Fibroblast of skin of abdomen (primary cell): Measurements from ENCODE around the gene EIF4G3.
A peak's percentile ranks its signal among the peaks of the same experiment; 100 is the strongest.
"Not testable (repeated sequence)": the region's sequence is repeated elsewhere in the genome, so short reads cannot be mapped to it uniquely, and the experiment has no call there.

Experiments used
- DNase-seq: peaks from one replicate; pipeline ENCODE4 v3.0.0-alpha.2; 2013

EIF4G3 gene

GRCh38 chr1:20932437-20932977, 244.2 kb downstream of the EIF4G3 start:
- DNase-seq = no peak

DNA sequence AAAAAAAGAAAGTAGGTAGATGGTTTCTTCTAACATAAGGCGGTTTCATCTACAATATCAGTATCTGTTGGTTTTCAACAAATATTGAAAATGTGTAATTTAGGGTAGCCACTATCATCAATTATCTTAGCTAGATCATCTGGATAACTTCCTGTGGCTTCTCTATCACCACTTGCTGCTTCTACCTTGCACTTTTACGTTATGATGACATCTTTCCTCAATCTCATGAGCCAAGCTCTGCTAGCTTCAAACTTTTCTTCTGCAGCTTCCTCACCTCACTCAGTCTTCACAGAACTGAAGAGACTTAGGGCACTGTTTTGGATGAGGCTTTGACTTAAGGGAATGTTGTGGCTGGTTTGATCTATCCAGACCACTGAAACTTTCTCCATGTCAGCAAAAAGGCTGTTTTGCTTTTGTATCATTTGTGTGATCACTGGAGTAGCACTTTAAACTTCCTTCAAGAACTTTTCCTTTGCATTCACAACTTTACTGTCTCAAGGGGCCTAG, 244.7 kb downstream of the EIF4G3 start:
- DNase-seq = no peak

DNA sequence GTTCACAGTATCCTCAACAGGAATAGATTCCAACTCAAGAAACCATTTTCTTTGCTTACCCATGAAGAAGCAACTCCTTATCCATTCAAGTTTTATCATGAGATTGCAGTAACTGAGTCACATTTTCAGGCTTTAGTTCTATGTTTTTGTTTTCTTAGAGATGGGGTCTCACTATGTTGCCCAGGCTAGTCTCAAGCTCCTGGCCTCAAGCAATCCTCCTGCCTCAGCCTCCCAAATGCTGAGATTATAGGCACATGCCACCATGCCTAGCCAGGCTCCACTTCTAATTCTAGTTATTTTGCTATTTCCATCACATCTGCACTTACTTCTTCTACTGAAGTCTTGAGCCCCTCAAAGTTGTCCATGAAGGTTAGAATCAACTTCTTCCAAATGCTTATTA, 246.3 kb downstream of the EIF4G3 start:
- no peak for DNase-seq

DNA sequence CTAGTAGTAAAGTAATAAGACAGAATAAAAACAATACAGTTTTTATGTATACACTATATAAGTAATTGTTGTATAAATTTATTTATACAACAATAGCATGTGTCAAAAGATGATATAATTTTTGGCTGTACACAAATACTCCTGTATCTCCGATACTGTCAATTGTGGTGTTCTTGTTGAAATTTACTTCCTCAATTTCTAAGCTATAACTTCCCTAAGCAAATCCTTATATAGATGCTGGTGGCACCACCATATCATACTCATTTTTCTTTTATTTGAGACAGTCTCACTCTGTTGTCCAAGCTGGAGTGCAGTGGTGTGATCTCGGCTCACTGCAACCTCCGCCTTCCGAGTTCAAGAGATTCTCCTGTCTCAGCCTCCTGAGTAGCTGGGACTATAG, 248.6 kb downstream of the EIF4G3 start:
- no peak for DNase-seq

GRCh38 chr1:20921285-20921684, 255.4 kb downstream of the EIF4G3 start:
- peak; percentile 1 for DNase-seq

DNA sequence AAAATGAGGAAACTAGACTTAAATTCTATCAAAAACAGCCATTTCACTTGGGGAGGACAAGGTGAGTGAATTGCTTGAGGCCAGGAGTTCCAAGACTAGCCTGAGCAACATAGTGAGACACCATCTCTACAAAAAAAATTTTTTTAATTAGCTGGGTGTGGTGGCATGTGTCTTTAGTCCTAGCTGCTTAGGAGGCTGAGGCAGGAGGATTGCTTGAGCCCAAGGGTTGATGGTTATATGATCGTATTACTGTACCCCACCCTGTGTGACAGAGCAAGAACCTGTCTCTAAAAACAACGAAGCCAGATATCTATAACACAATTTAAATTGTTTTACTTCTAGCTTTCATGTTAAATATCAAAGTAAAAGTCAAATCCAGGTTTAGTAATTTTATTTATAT, 263.5 kb downstream of the EIF4G3 start:
- DNase-seq = no peak

- not testable (repeated sequence) for DNase-seq
Measured at GRCh38 chr1:20907526-20907925, 269.2 kb downstream of the EIF4G3 start.

DNA sequence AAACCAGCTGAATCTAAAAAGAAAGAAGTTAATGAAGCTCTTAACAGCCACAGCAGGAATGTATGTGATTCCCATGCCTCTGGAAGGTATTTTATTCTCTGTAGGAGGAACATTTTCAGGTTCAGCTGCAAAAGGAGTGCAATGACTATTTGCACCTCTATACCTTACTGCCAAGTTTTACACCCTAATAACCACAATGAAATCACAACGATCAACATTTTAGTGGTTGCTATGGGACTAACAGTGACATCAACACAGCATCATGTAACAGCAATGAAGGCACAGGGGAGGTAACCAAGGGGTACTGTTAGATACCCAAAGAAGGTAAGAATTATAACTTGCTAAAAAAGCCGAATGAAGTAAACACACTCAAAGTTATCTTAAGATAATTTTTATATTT, 273.3 kb downstream of the EIF4G3 start:
- no peak for DNase-seq

DNA sequence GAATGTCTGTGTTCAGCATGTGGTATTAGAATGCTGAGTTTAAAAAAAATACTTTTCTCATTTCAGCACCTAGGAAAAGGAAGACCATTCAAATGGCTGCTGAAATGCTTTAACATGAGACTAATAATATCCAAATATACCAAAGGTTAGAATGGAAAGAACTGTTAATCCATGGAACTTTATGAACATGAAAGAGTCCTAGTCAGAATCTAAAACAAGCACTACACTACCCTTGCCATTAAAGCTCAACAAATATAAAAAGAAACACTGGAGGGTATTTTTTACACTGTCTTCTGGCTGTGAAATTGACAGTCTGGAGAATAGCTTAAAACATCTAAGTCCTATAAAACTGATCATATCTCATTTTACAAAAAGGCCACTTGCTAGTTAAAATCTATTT, 276.6 kb downstream of the EIF4G3 start:
- DNase-seq = no peak

GRCh38 chr1:20899154-20899972, 277.3 kb downstream of the EIF4G3 start:
- no peak for DNase-seq

GRCh38 chr1:20896826-20897225, 279.9 kb downstream of the EIF4G3 start:
- DNase-seq = no peak

DNA sequence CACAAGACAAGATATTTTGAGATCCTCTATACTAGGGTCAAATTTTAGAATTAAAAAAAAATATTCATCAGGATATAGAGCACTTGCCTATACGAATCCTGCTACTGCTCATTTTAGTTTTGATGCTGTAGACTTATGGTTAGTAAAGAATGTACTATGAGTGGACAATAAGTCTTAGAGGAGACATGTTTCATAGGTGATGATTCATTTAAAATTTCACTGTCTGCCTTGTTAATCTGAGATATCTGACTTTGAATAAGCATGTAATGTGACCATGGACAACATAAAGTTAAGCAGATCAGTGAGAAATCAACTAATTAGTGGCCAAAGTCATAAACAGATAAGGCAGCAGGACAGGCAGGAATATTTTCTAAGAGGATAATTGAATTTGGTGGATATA, 282.8 kb downstream of the EIF4G3 start:
- peak; percentile 8 for DNase-seq

DNA sequence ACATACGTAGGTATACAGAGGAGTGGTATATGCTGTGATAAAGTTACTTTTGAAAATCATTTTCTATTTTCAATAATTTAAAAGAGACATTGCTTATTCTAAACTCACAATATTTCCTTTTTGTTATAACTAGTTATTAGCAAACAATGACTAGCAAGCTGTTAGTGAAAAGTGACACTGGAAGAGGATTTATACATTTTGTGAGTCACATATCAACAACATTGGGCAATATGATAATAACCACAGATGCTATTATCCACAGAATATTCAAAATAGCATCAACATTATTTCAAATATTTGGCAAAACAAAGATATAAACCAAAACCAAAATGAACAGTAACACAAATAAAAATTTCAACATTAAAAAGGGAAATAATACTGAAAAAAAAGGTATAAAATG, 285.6 kb downstream of the EIF4G3 start:
- DNase-seq = no peak

DNA sequence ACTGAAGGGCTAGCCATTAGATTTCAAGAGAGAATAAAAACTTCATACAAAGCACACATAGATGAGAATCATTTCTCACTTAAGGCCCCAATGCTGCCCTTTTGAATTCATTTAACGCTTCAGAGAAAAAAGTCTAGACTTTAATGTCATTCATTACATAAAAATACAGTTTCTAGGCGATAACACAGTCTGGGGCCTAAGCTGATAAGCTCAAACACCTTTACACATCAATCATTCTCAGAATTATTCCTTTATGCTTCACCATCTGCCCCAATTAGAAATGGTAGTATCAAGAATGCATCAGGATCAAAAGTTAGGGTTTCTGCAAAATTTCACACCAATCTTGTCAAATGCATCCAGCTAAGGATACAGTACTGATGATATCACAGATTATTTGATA, 289.5 kb downstream of the EIF4G3 start:
- DNase-seq = no peak

- DNase-seq = peak; percentile 31
Measured at GRCh38 chr1:20885121-20885520, 291.6 kb downstream of the EIF4G3 start.

GRCh38 chr1:20884513-20884912, 292.2 kb downstream of the EIF4G3 start:
- no peak for DNase-seq

- peak; percentile 15 for DNase-seq
Measured at GRCh38 chr1:20883766-20884165, 292.9 kb downstream of the EIF4G3 start.

DNA sequence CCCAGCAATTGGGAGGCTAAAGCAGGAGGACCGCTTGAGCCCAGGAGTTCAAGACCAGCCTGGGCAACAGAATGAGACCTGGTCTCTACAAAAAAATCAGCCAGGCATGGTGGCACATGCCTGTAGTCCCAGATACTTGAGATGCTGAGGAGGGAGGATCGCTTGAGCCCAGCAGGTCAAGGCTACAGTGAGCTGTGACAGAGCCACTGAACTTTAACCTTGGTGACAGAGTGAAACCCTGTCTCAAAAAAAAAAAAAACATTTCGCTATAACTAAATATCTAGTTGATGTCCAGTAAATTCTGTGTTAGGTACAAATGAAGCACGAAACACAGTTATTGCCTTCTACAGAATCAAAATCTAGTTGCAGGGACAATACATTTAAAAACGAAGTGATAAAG, 293.9 kb downstream of the EIF4G3 start:
- DNase-seq = no peak

DNA sequence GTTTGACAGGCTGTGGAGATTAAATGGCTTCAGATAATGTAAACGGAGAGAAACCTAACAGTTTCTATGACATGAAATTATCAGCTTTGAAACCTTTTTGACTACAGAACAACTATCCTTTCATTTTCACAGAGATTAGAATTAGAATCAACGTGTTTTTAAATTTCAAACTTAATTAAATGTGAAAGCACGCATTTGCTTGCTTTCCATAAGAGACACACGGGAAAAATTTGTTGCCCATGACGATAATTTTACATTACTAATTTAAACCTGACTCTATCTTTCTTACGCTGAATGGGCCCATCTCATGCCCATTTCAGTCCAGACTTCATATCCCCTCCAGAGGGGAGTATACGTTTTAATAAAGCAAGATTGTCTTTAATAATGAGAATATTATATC, 297.9 kb downstream of the EIF4G3 start:
- no peak for DNase-seq

DNA sequence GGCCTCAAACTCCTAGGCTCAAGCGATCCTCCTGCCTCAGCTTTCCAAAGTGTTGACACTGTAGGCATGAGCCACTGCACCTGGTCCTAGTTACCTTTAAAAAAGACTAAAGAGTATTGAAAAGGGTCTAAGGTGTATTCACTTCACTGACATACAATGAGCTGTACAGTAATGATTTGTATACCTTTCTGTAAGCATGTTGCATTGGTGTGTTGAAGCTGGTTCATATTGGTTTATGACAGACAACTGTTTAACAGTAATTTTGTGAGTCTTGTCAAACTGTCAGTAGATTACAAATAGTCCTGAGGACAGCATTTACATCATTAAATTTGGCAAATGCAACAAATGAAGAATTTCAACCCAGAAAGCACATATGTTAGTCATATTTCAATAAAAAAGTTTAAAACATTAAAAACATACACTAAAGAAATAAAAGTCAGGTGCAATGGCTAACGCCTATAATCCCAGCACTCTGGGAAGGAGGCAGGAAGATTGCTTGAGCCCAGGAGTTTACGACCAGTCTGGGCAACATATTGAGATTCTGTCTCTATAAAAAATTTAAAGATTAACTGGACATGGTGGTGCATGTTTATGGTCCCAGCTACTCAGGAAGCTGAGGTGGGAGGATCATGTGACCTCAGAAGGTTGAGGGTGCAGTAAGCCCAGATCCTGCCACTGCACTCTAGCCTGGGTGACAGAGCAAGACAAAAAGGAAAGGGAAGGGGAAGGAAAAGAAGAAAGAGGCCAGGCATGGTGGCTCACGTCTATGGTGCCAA, 301.3 kb downstream of the EIF4G3 start:
- DNase-seq = no peak

GRCh38 chr1:20873311-20873710, 303.4 kb downstream of the EIF4G3 start:
- DNase-seq = no peak

GRCh38 chr1:20871419-20871818, 305.3 kb downstream of the EIF4G3 start:
- no peak for DNase-seq

DNA sequence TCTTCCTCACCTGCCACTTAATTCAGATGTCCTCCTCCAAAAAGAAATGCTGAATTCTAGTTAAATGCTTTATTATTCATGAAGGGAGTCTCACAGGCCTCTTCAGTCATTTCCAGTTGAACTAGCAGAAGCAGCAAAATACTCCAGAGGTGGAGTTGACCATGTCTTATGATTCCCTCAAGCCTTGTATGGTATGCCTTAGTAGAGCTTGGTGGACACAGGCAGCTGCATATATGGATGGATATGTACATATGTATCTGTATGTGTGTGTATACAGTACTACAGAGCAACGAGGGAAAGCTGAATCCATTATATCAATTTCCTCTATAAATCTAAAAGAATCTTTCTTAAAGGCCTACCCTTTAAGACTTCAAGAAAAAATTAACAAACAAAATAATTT, 306.0 kb downstream of the EIF4G3 start:
- no peak for DNase-seq

GRCh38 chr1:20868263-20868662, 308.4 kb downstream of the EIF4G3 start:
- no peak for DNase-seq
